ENCODE measurements around the gene RANBP10. TPM values are rescaled to one million over a fixed set of nuclear protein-coding genes. Genes with fewer than 3 reads are reported as not detected.

Gene RANBP10
- total and polyA plus RNA-seq, 9 of the 15 experiments (the other 6 are each of a cell fraction or from before 2014, with no cell fraction given): 0.61 to 19.3 (median 5.9) TPM

DNA sequence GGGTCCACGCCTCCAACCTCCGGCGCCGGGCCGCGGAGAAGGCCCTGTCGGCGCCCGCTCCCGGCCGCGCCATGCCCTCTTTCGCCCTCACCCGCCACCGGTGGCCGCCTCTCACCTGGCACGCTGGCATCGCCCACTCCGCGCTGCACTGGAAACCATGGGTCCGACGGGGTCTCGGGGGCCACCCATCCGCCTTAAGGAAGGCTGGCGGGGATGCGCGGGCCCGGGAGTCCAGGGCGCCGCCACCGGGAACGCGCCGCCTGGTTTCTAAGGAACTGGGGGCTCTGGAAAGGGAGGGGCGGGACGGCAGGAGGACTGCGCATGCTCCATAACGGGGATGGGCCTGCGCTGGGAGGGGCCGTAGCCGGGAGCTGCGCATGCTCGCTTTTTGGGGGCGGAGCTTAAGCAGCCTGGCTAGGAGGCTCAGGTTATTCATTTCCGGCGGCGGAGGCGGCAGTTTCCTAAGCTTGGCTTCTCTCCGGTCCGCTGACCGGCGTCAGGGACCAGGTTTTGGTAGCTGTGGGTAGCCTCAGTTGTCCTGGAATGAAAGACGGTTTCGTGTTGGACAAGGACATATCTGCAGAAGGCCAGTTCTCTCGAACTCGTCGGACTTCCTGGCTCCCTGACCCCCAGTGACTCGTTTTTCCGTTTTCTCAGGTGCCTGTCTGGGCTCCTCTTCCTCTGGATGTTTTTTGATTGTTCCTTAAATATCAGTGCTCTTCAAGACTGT lies 87.1 kb downstream of the RANBP10 start, which contains the start of gene GFOD2:
GFOD2 (minus strand) TSS at position 269 of the 730 bp plus-strand sequence. CDS start 33,601 bp downstream, outside the sequence.
- peak within 1 kb of the TSS; percentile 93 for H3K27ac ChIP-seq (ENCODE audit: extremely low read depth, low read depth, low read length)
- no TSS peak for BruUV-seq (replicated peaks)
- H3K9me1 ChIP-seq (ENCODE audit: control insufficient read depth, insufficient read depth, low read length): no peaks in the 10 kb centered on the region
- peak; percentile 90 for ATAC-seq
- in situ Hi-C loops (cut with MboI): no loop called here
- no peaks in the 10 kb centered on the region for H4K20me1 ChIP-seq (replicated peaks; ENCODE audit: control insufficient read depth, insufficient read depth, low read length)
- H3K9me3 ChIP-seq (replicated peaks; ENCODE audit: control insufficient read depth, insufficient read depth, low read depth, low read length): no peaks in the 10 kb centered on the region
- peak within 1 kb of the TSS; percentile 94 for H3K4me3 ChIP-seq
- H3K27me3 ChIP-seq (ENCODE audit: control insufficient read depth in 2 of 2, insufficient read depth in 2 of 2, low read length in 2 of 2): no peaks in the 10 kb centered on the region
- 1% methylated on average over 48 of the region's 59 CpGs for WGBS (ENCODE audit: insufficient coverage, low coverage, missing lambda C conversion rate)
- H3K36me3 ChIP-seq (ENCODE audit: control insufficient read depth, insufficient read depth, low read length): peaks cover 10% of the 10 kb centered on the region; the same call in 2 of the 3 replicates
- H3K4me2 ChIP-seq (ENCODE audit: insufficient read depth, low read length): peak within 1 kb of the TSS; percentile 98
- peak; percentile 97 to 100 (median 100) for DNase-seq (ENCODE audit: extremely low read depth in 1 of 4, low spot score in 3 of 4)
- ChIA-PET POLR2A (interaction anchor here (0.5 to 1.9 kb wide), 12 partner anchors 10 to 124 kb away, joined by 3 to 8 read pairs (median 4); partner anchors contain the start of genes RANBP10 and TSNAXIP1), CTCF (ENCODE audit: low intra/inter-chr PET ratio) (interaction anchor here (0.6 kb wide), 1 partner anchor 316 kb away, joined by 4 read pairs; no protein-coding TSS in a partner anchor)
- FAIRE-seq: peak; percentile 94
- H3K4me1 ChIP-seq (replicated peaks in 1 of 2; ENCODE audit: control insufficient read depth in 2 of 2, insufficient read depth in 2 of 2, low read length in 2 of 2): peaks cover 6 to 9% of the 10 kb centered on the region in 2 experiments
- peak within 1 kb of the TSS; percentile 93 for H2AFZ ChIP-seq (ENCODE audit: low read depth, low read length)
- H3K9ac ChIP-seq (ENCODE audit: insufficient read depth in 1 of 2, low read depth in 2 of 2, low read length in 2 of 2): peak within 1 kb of the TSS; percentile 87 to 92
- peaks cover 35% of the 10 kb centered on the region for H3K79me2 ChIP-seq (ENCODE audit: control insufficient read depth, insufficient read depth, low read length)
- intact Hi-C loops (cut with micrococcal nuclease): no loop called here
- TF ChIP-seq SIN3A (IDR thresholded peaks at IDR 0.05; ENCODE audit: borderline replicate concordance in 2 of 2, control insufficient read depth in 1 of 2, low read depth in 2 of 2, low read length in 2 of 2) (peak; percentile 1 to 63; a peak in 3 of 4 replicates), POLR2B (IDR thresholded peaks at IDR 0.05; ENCODE audit: low read depth, partially characterized antibody) (peak; percentile 96), MYC (IDR thresholded peaks at IDR 0.05; ENCODE audit: low read depth, low read length) (no peak; the same call in none of the 2 replicates), MYC (CRISPR knock-in tag; IDR thresholded peaks at IDR 0.05; ENCODE audit: borderline replicate concordance, low read depth) (0 out of 2 replicates have a peak, but pooled peaks have one; percentile 30), POLR2H (tag; IDR thresholded peaks at IDR 0.05; ENCODE audit: low read depth) (peak; percentile 87), DPF2 (IDR thresholded peaks at IDR 0.05) (peak; percentile 52; the same call in 1 of the 2 replicates), ZNF384 (IDR thresholded peaks at IDR 0.05; ENCODE audit: low read depth, low read length) (no peak), ZNF431 (CRISPR knock-in tag; IDR thresholded peaks at IDR 0.05) (0 out of 2 replicates have a peak, but pooled peaks have one; percentile 51), RNF2 (IDR thresholded peaks at IDR 0.05) (no peak), THRAP3 (IDR thresholded peaks at IDR 0.05; ENCODE audit: borderline replicate concordance) (no peak), GABPB2 (CRISPR knock-in tag; conservative IDR thresholded peaks at IDR 0.05) (no peak), MTA3 (IDR thresholded peaks at IDR 0.05; ENCODE audit: borderline replicate concordance) (0 out of 2 replicates have a peak, but pooled peaks have one; percentile 43), SMARCC2 (IDR thresholded peaks at IDR 0.05; ENCODE audit: low read depth) (peak; percentile 33; the same call in 1 of the 2 replicates), POLR2G (IDR thresholded peaks at IDR 0.05; ENCODE audit: low read depth, low read length) (peak; percentile 90), RB1 (IDR thresholded peaks at IDR 0.05; ENCODE audit: low read depth) (peak; percentile 66), SPI1 (IDR thresholded peaks at IDR 0.05; ENCODE audit: borderline replicate concordance, low read depth, low read length) (peak; percentile 43; the same call in 1 of the 2 replicates), GABPA (tag; conservative IDR thresholded peaks at IDR 0.05; ENCODE audit: low read depth) (peak; percentile 87)
- TF ChIP-seq, protein P1, sequence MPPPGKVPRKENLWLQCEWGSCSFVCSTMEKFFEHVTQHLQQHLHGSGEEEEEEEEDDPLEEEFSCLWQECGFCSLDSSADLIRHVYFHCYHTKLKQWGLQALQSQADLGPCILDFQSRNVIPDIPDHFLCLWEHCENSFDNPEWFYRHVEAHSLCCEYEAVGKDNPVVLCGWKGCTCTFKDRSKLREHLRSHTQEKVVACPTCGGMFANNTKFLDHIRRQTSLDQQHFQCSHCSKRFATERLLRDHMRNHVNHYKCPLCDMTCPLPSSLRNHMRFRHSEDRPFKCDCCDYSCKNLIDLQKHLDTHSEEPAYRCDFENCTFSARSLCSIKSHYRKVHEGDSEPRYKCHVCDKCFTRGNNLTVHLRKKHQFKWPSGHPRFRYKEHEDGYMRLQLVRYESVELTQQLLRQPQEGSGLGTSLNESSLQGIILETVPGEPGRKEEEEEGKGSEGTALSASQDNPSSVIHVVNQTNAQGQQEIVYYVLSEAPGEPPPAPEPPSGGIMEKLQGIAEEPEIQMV (tag; conservative IDR thresholded peaks at IDR 0.05; ENCODE audit: low read depth): peak; percentile 100
- TF ChIP-seq, protein P2, sequence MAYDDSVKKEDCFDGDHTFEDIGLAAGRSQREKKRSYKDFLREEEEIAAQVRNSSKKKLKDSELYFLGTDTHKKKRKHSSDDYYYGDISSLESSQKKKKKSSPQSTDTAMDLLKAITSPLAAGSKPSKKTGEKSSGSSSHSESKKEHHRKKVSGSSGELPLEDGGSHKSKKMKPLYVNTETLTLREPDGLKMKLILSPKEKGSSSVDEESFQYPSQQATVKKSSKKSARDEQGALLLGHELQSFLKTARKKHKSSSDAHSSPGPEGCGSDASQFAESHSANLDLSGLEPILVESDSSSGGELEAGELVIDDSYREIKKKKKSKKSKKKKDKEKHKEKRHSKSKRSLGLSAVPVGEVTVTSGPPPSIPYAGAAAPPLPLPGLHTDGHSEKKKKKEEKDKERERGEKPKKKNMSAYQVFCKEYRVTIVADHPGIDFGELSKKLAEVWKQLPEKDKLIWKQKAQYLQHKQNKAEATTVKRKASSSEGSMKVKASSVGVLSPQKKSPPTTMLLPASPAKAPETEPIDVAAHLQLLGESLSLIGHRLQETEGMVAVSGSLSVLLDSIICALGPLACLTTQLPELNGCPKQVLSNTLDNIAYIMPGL (CRISPR knock-in tag; IDR thresholded peaks at IDR 0.05): no peak
